Neuronal stem cell (in vitro differentiated cells): ENCODE data around the gene OLFML2B.

Experiments used
- DNase-seq: peaks from one replicate; pipeline ENCODE4 v3.0.0-alpha.2; 2013; ENCODE audit warnings: low spot score
- H2AFZ ChIP-seq: one replicate; pipeline ENCODE4 v1.6.1; 2013; ENCODE audit warnings: mild to moderate bottlenecking, low read length, inconsistent platforms
- H2AK5ac ChIP-seq: 2 replicates; pipeline ENCODE4 v1.6.1; 2013; ENCODE audit warnings: low read depth, mild to moderate bottlenecking, inconsistent platforms, low read length, moderate library complexity, mixed read lengths
- H2BK120ac ChIP-seq: 2 replicates; pipeline ENCODE4 v1.6.1; 2013; ENCODE audit warnings: low read depth, mild to moderate bottlenecking, inconsistent platforms, low read length, moderate library complexity, mixed read lengths
- H2BK12ac ChIP-seq: one replicate; pipeline ENCODE4 v1.6.1; 2013; ENCODE audit warnings: low read length, inconsistent platforms
- H2BK15ac ChIP-seq: 2 replicates; pipeline ENCODE4 v1.6.1; 2013; ENCODE audit warnings: mild to moderate bottlenecking, low read length, inconsistent platforms, mixed read lengths
- H2BK5ac ChIP-seq: one replicate; pipeline ENCODE4 v1.6.1; 2013; ENCODE audit warnings: inconsistent platforms, mild to moderate bottlenecking, low read length, moderate library complexity
- H3K14ac ChIP-seq: one replicate; pipeline ENCODE4 v1.6.1; 2013; ENCODE audit warnings: low read length, inconsistent platforms
- H3K18ac ChIP-seq: 2 replicates; pipeline ENCODE4 v1.6.1; 2013; ENCODE audit warnings: low read length, inconsistent platforms
- H3K23ac ChIP-seq: 2 replicates; pipeline ENCODE4 v1.6.1; 2013; ENCODE audit warnings: low read depth, mild to moderate bottlenecking, mixed read lengths, low read length, inconsistent platforms; ENCODE audit not compliant: poor library complexity
- H3K27ac ChIP-seq: replicated peaks from 3 replicates; pipeline ENCODE4 v1.5.1; 2013; ENCODE audit warnings: low read length, inconsistent platforms
- H3K27me3 ChIP-seq, 3 experiments: 2 replicates each; pipeline ENCODE4 v1.6.1; 2013; ENCODE audit warnings: low read length in 3 of 3, mild to moderate bottlenecking in 2 of 3, inconsistent platforms in 1 of 3, low read depth in 1 of 3, mixed read lengths in 1 of 3, moderate library complexity in 1 of 3; ENCODE audit not compliant: control insufficient read depth in 3 of 3, insufficient read depth in 3 of 3
- H3K36me3 ChIP-seq, 2 donors: replicated peaks in 1 of 2; 2 replicates each; pipeline ENCODE4 v1.6.1; 2013; ENCODE audit warnings: low read length in 2 of 2; ENCODE audit not compliant: control insufficient read depth in 2 of 2, insufficient read depth in 2 of 2
- H3K4ac ChIP-seq: 2 replicates; pipeline ENCODE4 v1.6.1; 2013; ENCODE audit warnings: inconsistent platforms, mild to moderate bottlenecking, low read length, moderate library complexity
- H3K4me1 ChIP-seq, 2 donors: 1 replicate in 1 of 2; 2 replicates in 1 of 2; pipeline ENCODE4 v1.6.1; 2013; ENCODE audit warnings: low read length in 2 of 2, low read depth in 1 of 2; ENCODE audit not compliant: control insufficient read depth in 2 of 2, insufficient read depth in 1 of 2
- H3K4me2 ChIP-seq: one replicate; pipeline ENCODE4 v1.6.1; 2013; ENCODE audit warnings: mild to moderate bottlenecking, low read length, inconsistent platforms; ENCODE audit not compliant: insufficient read depth, poor library complexity, severe bottlenecking
- H3K4me3 ChIP-seq, 2 donors: 2 replicates each; pipeline ENCODE4 v1.5.1; 2013; ENCODE audit warnings: low read length in 2 of 2, mild to moderate bottlenecking in 2 of 2, inconsistent platforms in 1 of 2, moderate library complexity in 1 of 2
- H3K79me1 ChIP-seq: one replicate; pipeline ENCODE4 v1.6.1; 2013; ENCODE audit warnings: low read depth, mild to moderate bottlenecking, inconsistent platforms, low read length, moderate library complexity
- H3K9ac ChIP-seq: one replicate; pipeline ENCODE4 v1.6.1; 2013; ENCODE audit warnings: mild to moderate bottlenecking, low read depth, low read length, inconsistent platforms; ENCODE audit not compliant: poor library complexity
- H3K9me3 ChIP-seq, 2 donors: replicated peaks in 1 of 2; 2 replicates each; pipeline versions ENCODE3 to v1.6.1; 2013; ENCODE audit warnings: low read length in 2 of 2, mild to moderate bottlenecking in 2 of 2, inconsistent platforms in 1 of 2, low read depth in 1 of 2, mixed read lengths in 1 of 2, moderate library complexity in 1 of 2; ENCODE audit not compliant: control insufficient read depth in 2 of 2, insufficient read depth in 1 of 2
- H4K8ac ChIP-seq: one replicate; pipeline ENCODE4 v1.6.1; 2013; ENCODE audit warnings: low read depth, mild to moderate bottlenecking, inconsistent platforms, low read length, moderate library complexity
- H4K91ac ChIP-seq: one replicate; pipeline ENCODE4 v1.6.1; 2013; ENCODE audit warnings: low read length, low read depth, mild to moderate bottlenecking, inconsistent platforms; ENCODE audit not compliant: poor library complexity
- WGBS, 2 donors: extraction: QIAGEN DNeasy Blood & Tissue Kit; methylation state at CpG; one replicate each; pipeline ENCODE4 v1.1.7; 2013; ENCODE audit warnings: missing lambda C conversion rate in 2 of 2, mixed read lengths in 1 of 2; ENCODE audit not compliant: insufficient read length in 2 of 2, insufficient replicate concordance in 1 of 2; ENCODE audit errors: extremely low coverage in 2 of 2; 5-methylcytosine and 5-hydroxymethylcytosine counted together

The OLFML2B gene

GRCh38 chr1:161954466-161954865 lies 69.2 kb downstream of the OLFML2B start:
- no peak overlapping the region for H3K4me3 ChIP-seq
- no peak overlapping the region for H4K8ac ChIP-seq
- peaks cover 0 to 9% of the 10 kb centered on the region in 2 donors for H3K36me3 ChIP-seq
- H3K27ac ChIP-seq, result no peak overlapping the region
- no peaks in the 10 kb centered on the region for H3K27me3 ChIP-seq
- no peak overlapping the region for H2BK15ac ChIP-seq
- no peak overlapping the region for H3K23ac ChIP-seq
- DNase-seq, result no peak
- no peak overlapping the region for H4K91ac ChIP-seq
- no peak overlapping the region for H3K18ac ChIP-seq
- H2AK5ac ChIP-seq, result no peak overlapping the region
- no peak overlapping the region for H3K4ac ChIP-seq
- H2BK120ac ChIP-seq, result no peak overlapping the region
- H3K79me1 ChIP-seq, result no peaks in the 10 kb centered on the region
- H3K9ac ChIP-seq, result no peak overlapping the region
- H2AFZ ChIP-seq, result no peak overlapping the region
- no peak overlapping the region for H2BK12ac ChIP-seq
- H3K14ac ChIP-seq, result no peak overlapping the region
- no peak overlapping the region for H2BK5ac ChIP-seq
- H3K4me1 ChIP-seq, result peaks cover 2% of the 10 kb centered on the region in 2 donors
- no peak overlapping the region for H3K4me2 ChIP-seq
- no peaks in the 10 kb centered on the region for H3K9me3 ChIP-seq

- H2AK5ac ChIP-seq, result no peak overlapping the region
- H2AFZ ChIP-seq, result no peak overlapping the region
- H3K23ac ChIP-seq, result no peak overlapping the region
- no peak overlapping the region for H3K14ac ChIP-seq
- no peak overlapping the region for H3K9ac ChIP-seq
- H3K4ac ChIP-seq, result no peak overlapping the region
- H3K9me3 ChIP-seq, result no peaks in the 10 kb centered on the region
- peaks cover 2% of the 10 kb centered on the region in 2 donors for H3K4me1 ChIP-seq
- DNase-seq, result no peak
- no peak overlapping the region for H2BK120ac ChIP-seq
- WGBS, 2 donors, result no CpG with 5 or more reads among the region's 2 CpGs
- H4K8ac ChIP-seq, result no peak overlapping the region
- no peak overlapping the region for H2BK12ac ChIP-seq
- H3K27ac ChIP-seq, result no peak overlapping the region
- no peak overlapping the region for H3K4me3 ChIP-seq
- no peaks in the 10 kb centered on the region for H3K27me3 ChIP-seq
- H2BK15ac ChIP-seq, result no peak overlapping the region
- no peak overlapping the region for H2BK5ac ChIP-seq
- H3K18ac ChIP-seq, result no peak overlapping the region
- peaks cover 0 to 8% of the 10 kb centered on the region in 2 donors for H3K36me3 ChIP-seq
- H4K91ac ChIP-seq, result no peak overlapping the region
- no peaks in the 10 kb centered on the region for H3K79me1 ChIP-seq
- no peak overlapping the region for H3K4me2 ChIP-seq
These were observed 69.6 kb downstream of the OLFML2B start for GRCh38 chr1:161954050-161954449.

GRCh38 chr1:161953256-161953920 lies 70.3 kb downstream of the OLFML2B start:
- H3K9ac ChIP-seq, result no peak overlapping the region
- DNase-seq, result no peak
- H3K4me2 ChIP-seq, result no peak overlapping the region
- no peak overlapping the region for H3K14ac ChIP-seq
- no peak overlapping the region for H4K91ac ChIP-seq
- no peak overlapping the region for H3K18ac ChIP-seq
- H2AFZ ChIP-seq, result no peak overlapping the region
- peaks cover 0 to 2% of the 10 kb centered on the region in 2 donors for H3K4me1 ChIP-seq
- H3K4me3 ChIP-seq, result no peak overlapping the region
- H3K36me3 ChIP-seq, result peaks cover 0 to 1% of the 10 kb centered on the region in 2 donors
- no CpG with 5 or more reads among the region's 5 CpGs for WGBS, 2 donors
- H3K9me3 ChIP-seq, result no peaks in the 10 kb centered on the region
- no peak overlapping the region for H4K8ac ChIP-seq
- no peak overlapping the region for H2BK5ac ChIP-seq
- no peak overlapping the region for H3K27ac ChIP-seq
- H3K79me1 ChIP-seq, result no peaks in the 10 kb centered on the region
- no peak overlapping the region for H2AK5ac ChIP-seq
- H2BK120ac ChIP-seq, result no peak overlapping the region
- no peaks in the 10 kb centered on the region for H3K27me3 ChIP-seq
- no peak overlapping the region for H3K23ac ChIP-seq
- no peak overlapping the region for H2BK12ac ChIP-seq
- H2BK15ac ChIP-seq, result no peak overlapping the region
- H3K4ac ChIP-seq, result no peak overlapping the region

DNA sequence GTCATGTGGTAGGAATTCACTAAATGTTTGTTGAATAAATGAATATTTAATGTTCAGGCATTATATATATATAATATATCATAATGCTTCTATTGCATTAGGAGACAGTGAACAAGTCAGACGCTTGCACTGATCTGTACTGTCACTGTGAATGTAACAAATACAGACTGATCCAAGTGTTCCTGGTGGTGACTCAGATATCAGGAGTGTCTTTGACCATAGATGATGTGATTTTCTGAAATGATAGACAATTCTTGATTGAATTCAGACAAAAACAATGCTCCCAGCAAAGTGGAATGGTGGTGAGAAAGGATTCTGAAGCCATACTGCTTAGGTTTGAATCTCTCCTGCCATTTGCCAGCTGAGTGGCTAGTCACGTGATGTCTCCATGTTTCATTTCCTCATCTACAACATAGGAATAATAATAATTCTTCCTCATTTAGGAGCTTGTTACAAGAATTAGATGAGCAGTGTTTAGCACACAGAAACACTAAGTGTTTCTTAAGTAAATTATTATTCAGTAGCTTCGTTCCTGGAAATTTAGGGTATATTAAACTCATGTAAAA lies 71.0 kb downstream of the OLFML2B start:
- no CpG with 5 or more reads among the region's 3 CpGs for WGBS, 2 donors

More for the DNA sequence above, 71.0 kb downstream of the OLFML2B start:
- Histone ChIP-seq H3K4ac (no peak overlapping the region), H3K23ac (no peak overlapping the region), H2BK15ac (no peak overlapping the region), H3K36me3 (no peaks in the 10 kb centered on the region), H3K4me1 (peaks cover 0 to 2% of the 10 kb centered on the region in 2 donors), H3K27ac (no peak overlapping the region), H4K91ac (no peak overlapping the region), H3K27me3 (no peaks in the 10 kb centered on the region), H2AFZ (no peak overlapping the region), H3K9ac (no peak overlapping the region), H4K8ac (no peak overlapping the region), H3K14ac (no peak overlapping the region), H2BK120ac (no peak overlapping the region), H3K4me2 (no peak overlapping the region), H3K18ac (no peak overlapping the region), H2BK5ac (no peak overlapping the region), H2AK5ac (no peak overlapping the region), H3K9me3 (no peaks in the 10 kb centered on the region), H3K79me1 (no peaks in the 10 kb centered on the region), H3K4me3 (no peak overlapping the region), H2BK12ac (no peak overlapping the region)
- DNase-seq, result no peak
